Measurements from ENCODE around the gene SPPL3. TPM values are rescaled to one million over a fixed set of nuclear protein-coding genes. Genes with fewer than 3 reads are reported as not detected.

The SPPL3 gene
- total RNA-seq, 1 experiment from 2014 or later = 39.7 TPM

GRCh38 chr12:120724720-120725119 lies 179.4 kb downstream of the SPPL3 start:
- Histone ChIP-seq H3K9me2 (ENCODE audit: insufficient read depth) (no peaks in the 10 kb centered on the region), H3K4me3 (replicated peaks in 1 of 2; ENCODE audit: low read depth in 1 of 2, low read length in 2 of 2) (no peak overlapping the region), H3K9me3 (ENCODE audit: control insufficient read depth in 1 of 2, insufficient read depth in 1 of 2, low read depth in 1 of 2, low read length in 2 of 2) (no peaks in the 10 kb centered on the region), H3K27me3 (ENCODE audit: insufficient read depth, low read length) (no peaks in the 10 kb centered on the region), H3K36me3 (ENCODE audit: control insufficient read depth in 1 of 2, insufficient read depth in 2 of 2, low read length in 2 of 2) (peaks cover 25 to 26% of the 10 kb centered on the region in 2 experiments; a peak in 3 of 4 replicates), H3K79me2 (ENCODE audit: insufficient read depth, low read length) (no peaks in the 10 kb centered on the region), H3K9ac (ENCODE audit: low read length) (no peak overlapping the region), H3K4me2 (ENCODE audit: low read length) (peak overlapping the region; percentile 96), H3K4me1 (ENCODE audit: control insufficient read depth in 1 of 2, insufficient read depth in 2 of 2, low read length in 2 of 2) (peaks cover 3 to 23% of the 10 kb centered on the region in 2 experiments; a peak in 2 of 4 replicates), H2AFZ (ENCODE audit: low read depth, low read length, poor library complexity, severe bottlenecking) (no peak overlapping the region), H4K20me1 (ENCODE audit: insufficient read depth) (no peaks in the 10 kb centered on the region), H3K27ac (ENCODE audit: low read depth, low read length) (no peak overlapping the region)
- intact Hi-C loops (cut with micrococcal nuclease) = loop anchor here (5.0 kb wide), 1 partner anchor 248 kb away; no protein-coding TSS in a partner anchor
- DNase-seq (ENCODE audit: low read depth, low spot score) (no peak), ATAC-seq (no peak)
- no peak for TF ChIP-seq EZH2 (IDR thresholded peaks at IDR 0.05)
- no peak for TF ChIP-seq ZFX (IDR thresholded peaks at IDR 0.05)
- TF ChIP-seq CEBPB (IDR thresholded peaks at IDR 0.05; ENCODE audit: low read depth) = no peak
- TF ChIP-seq, protein P1, sequence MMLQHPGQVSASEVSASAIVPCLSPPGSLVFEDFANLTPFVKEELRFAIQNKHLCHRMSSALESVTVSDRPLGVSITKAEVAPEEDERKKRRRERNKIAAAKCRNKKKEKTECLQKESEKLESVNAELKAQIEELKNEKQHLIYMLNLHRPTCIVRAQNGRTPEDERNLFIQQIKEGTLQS (IDR thresholded peaks at IDR 0.05) = no peak
- TF ChIP-seq, protein P2, sequence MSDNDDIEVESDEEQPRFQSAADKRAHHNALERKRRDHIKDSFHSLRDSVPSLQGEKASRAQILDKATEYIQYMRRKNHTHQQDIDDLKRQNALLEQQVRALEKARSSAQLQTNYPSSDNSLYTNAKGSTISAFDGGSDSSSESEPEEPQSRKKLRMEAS (IDR thresholded peaks at IDR 0.05) = no peak
- TF ChIP-seq POLR2A (IDR thresholded peaks at IDR 0.05; ENCODE audit: borderline replicate concordance, extremely low read depth, insufficient read depth, insufficient read length) = no peak
- TF ChIP-seq CBX3 (IDR thresholded peaks at IDR 0.05; ENCODE audit: low read depth) = no peak
- no peak for TF ChIP-seq ELF1 (IDR thresholded peaks at IDR 0.05; ENCODE audit: borderline replicate concordance, low read depth)
- no peak for TF ChIP-seq RAD21 (IDR thresholded peaks at IDR 0.05; ENCODE audit: low read depth)
- TF ChIP-seq EGR1 (IDR thresholded peaks at IDR 0.05; ENCODE audit: low read depth) = no peak
- no peak for TF ChIP-seq SP1 (IDR thresholded peaks at IDR 0.05; ENCODE audit: low read depth)
- no peak for TF ChIP-seq SIN3A (IDR thresholded peaks at IDR 0.05; ENCODE audit: low read depth)
- no peak for TF ChIP-seq ZNF274 (IDR thresholded peaks at IDR 0.05; ENCODE audit: low read depth, low read length)
- no peak for TF ChIP-seq POLR2AphosphoS5 (IDR thresholded peaks at IDR 0.05; ENCODE audit: low read depth, low read length)
- TF ChIP-seq, protein P3, sequence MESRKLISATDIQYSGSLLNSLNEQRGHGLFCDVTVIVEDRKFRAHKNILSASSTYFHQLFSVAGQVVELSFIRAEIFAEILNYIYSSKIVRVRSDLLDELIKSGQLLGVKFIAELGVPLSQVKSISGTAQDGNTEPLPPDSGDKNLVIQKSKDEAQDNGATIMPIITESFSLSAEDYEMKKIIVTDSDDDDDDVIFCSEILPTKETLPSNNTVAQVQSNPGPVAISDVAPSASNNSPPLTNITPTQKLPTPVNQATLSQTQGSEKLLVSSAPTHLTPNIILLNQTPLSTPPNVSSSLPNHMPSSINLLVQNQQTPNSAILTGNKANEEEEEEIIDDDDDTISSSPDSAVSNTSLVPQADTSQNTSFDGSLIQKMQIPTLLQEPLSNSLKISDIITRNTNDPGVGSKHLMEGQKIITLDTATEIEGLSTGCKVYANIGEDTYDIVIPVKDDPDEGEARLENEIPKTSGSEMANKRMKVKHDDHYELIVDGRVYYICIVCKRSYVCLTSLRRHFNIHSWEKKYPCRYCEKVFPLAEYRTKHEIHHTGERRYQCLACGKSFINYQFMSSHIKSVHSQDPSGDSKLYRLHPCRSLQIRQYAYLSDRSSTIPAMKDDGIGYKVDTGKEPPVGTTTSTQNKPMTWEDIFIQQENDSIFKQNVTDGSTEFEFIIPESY (IDR thresholded peaks at IDR 0.05; ENCODE audit: extremely low read depth, insufficient replicate concordance, low read length) = no peak
- TF ChIP-seq EZH2phosphoT487 (IDR thresholded peaks at IDR 0.05; ENCODE audit: borderline replicate concordance) = no peak
- TF ChIP-seq TCF7L2 (IDR thresholded peaks at IDR 0.05; ENCODE audit: borderline replicate concordance, extremely low read depth, insufficient read depth, insufficient read length) = no peak
- no peak for TF ChIP-seq FOSL1 (IDR thresholded peaks at IDR 0.05; ENCODE audit: low read depth)
- TF ChIP-seq SRF (IDR thresholded peaks at IDR 0.05; ENCODE audit: low read depth) = no peak
- TF ChIP-seq, protein P4, sequence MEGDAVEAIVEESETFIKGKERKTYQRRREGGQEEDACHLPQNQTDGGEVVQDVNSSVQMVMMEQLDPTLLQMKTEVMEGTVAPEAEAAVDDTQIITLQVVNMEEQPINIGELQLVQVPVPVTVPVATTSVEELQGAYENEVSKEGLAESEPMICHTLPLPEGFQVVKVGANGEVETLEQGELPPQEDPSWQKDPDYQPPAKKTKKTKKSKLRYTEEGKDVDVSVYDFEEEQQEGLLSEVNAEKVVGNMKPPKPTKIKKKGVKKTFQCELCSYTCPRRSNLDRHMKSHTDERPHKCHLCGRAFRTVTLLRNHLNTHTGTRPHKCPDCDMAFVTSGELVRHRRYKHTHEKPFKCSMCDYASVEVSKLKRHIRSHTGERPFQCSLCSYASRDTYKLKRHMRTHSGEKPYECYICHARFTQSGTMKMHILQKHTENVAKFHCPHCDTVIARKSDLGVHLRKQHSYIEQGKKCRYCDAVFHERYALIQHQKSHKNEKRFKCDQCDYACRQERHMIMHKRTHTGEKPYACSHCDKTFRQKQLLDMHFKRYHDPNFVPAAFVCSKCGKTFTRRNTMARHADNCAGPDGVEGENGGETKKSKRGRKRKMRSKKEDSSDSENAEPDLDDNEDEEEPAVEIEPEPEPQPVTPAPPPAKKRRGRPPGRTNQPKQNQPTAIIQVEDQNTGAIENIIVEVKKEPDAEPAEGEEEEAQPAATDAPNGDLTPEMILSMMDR (IDR thresholded peaks at IDR 0.05 in 2 of 3, conservative IDR thresholded peaks at IDR 0.05 in 1 of 3; ENCODE audit: borderline replicate concordance in 1 of 3, insufficient read depth in 1 of 3, low read depth in 2 of 3, low read length in 2 of 3) = no peak
- ChIA-PET RAD21 (ENCODE audit: low non-redundant PET in 1 of 2, low total read pairs in 2 of 2, uncharacterized antibody in 2 of 2, unreplicated experiment in 2 of 2) (no interaction called here), POLR2A (interaction anchor here (1.2 kb wide), 1 partner anchor 14 kb away, joined by 3 read pairs; the partner anchor contains the start of gene UNC119B), CTCF (no interaction called here)
- no TSS peak for BruUV-seq (replicated peaks)

Measured in HCT116 (cell line).